Measurements from ENCODE around the gene MRPL52.
"Not testable (repeated sequence)": the region's sequence is repeated elsewhere in the genome, so short reads cannot be mapped to it uniquely, and the experiment has no call there.

Gene MRPL52

GRCh38 chr14:22854963-22855724 is 25.5 kb downstream of the MRPL52 start:
- DNase-seq = no peak

GRCh38 chr14:22856428-22856827 is 26.7 kb downstream of the MRPL52 start:
- no peak for DNase-seq

GRCh38 chr14:22860377-22860776 is 30.7 kb downstream of the MRPL52 start:
- not testable (repeated sequence) for DNase-seq

GRCh38 chr14:22861651-22862050 is 32.0 kb downstream of the MRPL52 start:
- DNase-seq = no peak

- no peak for DNase-seq
These were observed 35.3 kb downstream of the MRPL52 start for GRCh38 chr14:22864979-22865378.

GRCh38 chr14:22865424-22866405 is 36.0 kb downstream of the MRPL52 start:
- no peak for DNase-seq

- DNase-seq = no peak
These were observed 37.2 kb downstream of the MRPL52 start for GRCh38 chr14:22866874-22867273.

GRCh38 chr14:22870811-22871223 is 41.1 kb downstream of the MRPL52 start:
- DNase-seq = no peak

- peak; percentile 89 for DNase-seq
These were observed 41.7 kb downstream of the MRPL52 start, which contains the start of gene LRP10 for GRCh38 chr14:22871224-22872032. Gene LRP10 (plus strand): TSS chr14:22871740. CDS start chr14:22872304, 564 bp downstream.

GRCh38 chr14:22872033-22872832 is 42.5 kb downstream of the MRPL52 start:
- DNase-seq = peak; percentile 80

- no peak for DNase-seq
These were observed 43.3 kb downstream of the MRPL52 start for GRCh38 chr14:22872833-22873520.

- DNase-seq = no peak
These were observed 45.5 kb downstream of the MRPL52 start for GRCh38 chr14:22875003-22875747.

GRCh38 chr14:22875748-22876319 is 46.1 kb downstream of the MRPL52 start:
- no peak for DNase-seq

GRCh38 chr14:22877000-22877501 is 47.4 kb downstream of the MRPL52 start:
- DNase-seq = no peak

GRCh38 chr14:22878271-22879246 is 48.9 kb downstream of the MRPL52 start:
- DNase-seq = no peak

- no peak for DNase-seq
These were observed 52.4 kb downstream of the MRPL52 start for GRCh38 chr14:22882064-22882463.

- no peak for DNase-seq
These were observed 53.0 kb downstream of the MRPL52 start for GRCh38 chr14:22882529-22883172.
